Natural killer cell (primary cell): ENCODE measurements around the gene BARHL1. TPM values are rescaled to one million over a fixed set of nuclear protein-coding genes. Genes with fewer than 3 reads are reported as not detected.
A peak's percentile ranks its signal among the peaks of the same experiment; 100 is the strongest.

Source experiments
- ATAC-seq, 3 donors: fragments of 150-1000 bp in 2 of 3; fragments of 200-7000 bp in 1 of 3; cut with Tn5 transposase; 1 replicate in 1 of 3; 2 replicates in 2 of 3; pipeline ENCODE4 v1.10.0; 2021; ENCODE audit warnings: mild to moderate bottlenecking in 2 of 3, moderate library complexity in 2 of 3
- DNase-seq, 2 donors: peaks; one replicate each; pipeline versions ENCODE4 v3.0.0 to v3.0.0-alpha.2; 2013 to 2021; ENCODE audit warnings: mixed read lengths in 1 of 2
- H3K27ac ChIP-seq: one replicate; pipeline ENCODE4 v1.5.1; 2013; ENCODE audit warnings: mild to moderate bottlenecking, low read length
- H3K27me3 ChIP-seq: one replicate; pipeline ENCODE4 v1.6.1; 2013; ENCODE audit warnings: low read length; ENCODE audit not compliant: control insufficient read depth, insufficient read depth
- H3K36me3 ChIP-seq: one replicate; pipeline ENCODE4 v1.6.1; 2013; ENCODE audit warnings: low read length; ENCODE audit not compliant: control insufficient read depth, insufficient read depth
- H3K4me1 ChIP-seq: one replicate; pipeline ENCODE4 v1.6.1; 2013; ENCODE audit warnings: low read length; ENCODE audit not compliant: control insufficient read depth, insufficient read depth
- H3K4me3 ChIP-seq: one replicate; pipeline ENCODE4 v1.5.1; 2013; ENCODE audit warnings: low read length
- H3K9me3 ChIP-seq: one replicate; pipeline ENCODE4 v1.6.1; 2013; ENCODE audit warnings: low read length; ENCODE audit not compliant: control insufficient read depth, insufficient read depth
- H3K27ac Mint-ChIP-seq, 2 donors: one replicate each; pipeline ENCODE4 v1.8.0; 2022; ENCODE audit warnings: mild to moderate bottlenecking in 2 of 2, mixed read lengths in 2 of 2, moderate library complexity in 1 of 2
- H3K27me3 Mint-ChIP-seq, 2 donors: one replicate each; pipeline ENCODE4 v1.8.0; 2022; ENCODE audit warnings: low read depth in 2 of 2, mixed read lengths in 2 of 2
- H3K36me3 Mint-ChIP-seq: one replicate; pipeline ENCODE4 v1.8.0; 2022; ENCODE audit warnings: mixed read lengths
- H3K4me1 Mint-ChIP-seq, 2 donors: one replicate each; pipeline ENCODE4 v1.8.0; 2022; ENCODE audit warnings: mixed read lengths in 2 of 2
- H3K4me3 Mint-ChIP-seq: one replicate; pipeline ENCODE4 v1.8.0; 2022; ENCODE audit warnings: mild to moderate bottlenecking, moderate library complexity, mixed read lengths
- H3K9me3 Mint-ChIP-seq, 2 donors: one replicate each; pipeline ENCODE4 v1.8.0; 2022; ENCODE audit warnings: mixed read lengths in 2 of 2
- CTCF ChIP-seq: fragments of 200-600 bp; IDR thresholded peaks from one replicate; pipeline ENCODE4 v1.8.0; 2022; ENCODE audit warnings: antibody characterized with exemption
- WGBS: methylation state at CpG from one replicate; pipeline ENCODE4 v1.1.7; 2013; ENCODE audit warnings: missing lambda C conversion rate; ENCODE audit not compliant: insufficient coverage; 5-methylcytosine and 5-hydroxymethylcytosine counted together
- intact Hi-C: fragments of 100-400 bp; cut with micrococcal nuclease; formaldehyde crosslinking; loops from one replicate; pipeline ENCODE4 v1.14.2; 2022
- total RNA-seq, 4 donors: library from RNA; stranded (reverse); fragments of 120-200 nt in 1 of 4; gene quantifications; one replicate each; pipeline versions ENCODE4 v1.2.3 to v1.2.4, GENCODE V29; 2013 to 2022

BARHL1 gene
- total RNA-seq, 3 donors from 2014 or later (not counting 1 experiment from before 2014, with no cell fraction given) = not detected

GRCh38 chr9:132571806-132572600 is 10.4 kb upstream of the BARHL1 start:
- no peak for DNase-seq
- no peak for TF ChIP-seq CTCF
- Histone ChIP-seq H3K4me3 (no peak overlapping the region), H3K36me3 (no peaks in the 10 kb centered on the region), H3K4me1 (no peaks in the 10 kb centered on the region), H3K27me3 (peaks cover 23% of the 10 kb centered on the region), H3K9me3 (no peaks in the 10 kb centered on the region), H3K27ac (no peak overlapping the region)
- Mint-ChIP-seq H3K27ac (no peak overlapping the region), H3K9me3 (no peaks in the 10 kb centered on the region), H3K4me1 (peaks cover 0 to 5% of the 10 kb centered on the region in 2 donors), H3K4me3 (no peak overlapping the region), H3K27me3 (peaks cover 35 to 50% of the 10 kb centered on the region in 2 donors), H3K36me3 (no peaks in the 10 kb centered on the region)
- intact Hi-C loops = no loop called here
- no peak for ATAC-seq
- WGBS = 80% methylated on average over 15 of the region's 15 CpGs

GRCh38 chr9:132572921-132573320 is 9.5 kb upstream of the BARHL1 start:
- ATAC-seq (no peak), DNase-seq (no peak)
- Histone ChIP-seq H3K36me3 (no peaks in the 10 kb centered on the region), H3K27me3 (peaks cover 25% of the 10 kb centered on the region), H3K27ac (no peak overlapping the region), H3K9me3 (no peaks in the 10 kb centered on the region), H3K4me3 (no peak overlapping the region), H3K4me1 (no peaks in the 10 kb centered on the region)
- H3K27me3 Mint-ChIP-seq = peaks cover 39 to 59% of the 10 kb centered on the region in 2 donors
- no peaks in the 10 kb centered on the region for H3K36me3 Mint-ChIP-seq
- no peaks in the 10 kb centered on the region for H3K9me3 Mint-ChIP-seq
- WGBS = 65% methylated on average over 8 of the region's 8 CpGs
- intact Hi-C loops = no loop called here
- no peak for TF ChIP-seq CTCF
- no peak overlapping the region for H3K4me3 Mint-ChIP-seq
- peaks cover 0 to 5% of the 10 kb centered on the region in 2 donors for H3K4me1 Mint-ChIP-seq
- H3K27ac Mint-ChIP-seq = no peak overlapping the region

DNA sequence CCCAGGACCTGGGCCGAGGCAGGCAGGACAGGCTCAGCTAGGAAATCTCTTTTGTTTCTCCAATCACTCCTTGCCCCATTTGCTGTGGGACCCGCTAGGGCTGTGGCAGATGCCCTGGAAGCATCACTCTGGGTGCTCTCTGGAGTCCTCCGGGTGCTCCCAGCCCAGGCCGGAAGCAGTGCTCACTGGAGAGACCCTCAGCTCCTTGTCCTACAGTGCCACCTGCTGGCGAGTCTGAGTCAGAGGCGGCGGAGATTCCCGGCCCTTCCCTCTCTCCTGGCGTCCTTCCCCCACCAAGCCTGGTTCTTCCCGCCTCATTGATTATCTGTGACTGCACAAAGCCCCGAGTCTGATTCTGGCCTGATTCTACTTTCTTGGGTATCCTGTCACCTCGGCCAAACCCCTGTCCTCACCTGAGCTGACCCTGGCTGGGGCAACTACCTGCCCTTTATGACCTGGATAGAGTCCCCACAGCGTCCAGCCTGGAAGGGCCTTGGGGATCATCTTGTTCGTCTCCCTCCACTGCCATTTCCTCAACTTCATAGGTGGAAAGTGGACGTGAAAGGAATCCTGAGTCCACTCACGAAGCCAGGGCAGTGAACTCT is 7.3 kb upstream of the BARHL1 start:
- TF ChIP-seq CTCF = peak; percentile 70
- WGBS = 12% methylated on average over 13 of the region's 16 CpGs
- H3K27me3 ChIP-seq = peaks cover 47% of the 10 kb centered on the region
- Mint-ChIP-seq H3K36me3 (no peaks in the 10 kb centered on the region), H3K4me3 (no peak overlapping the region), H3K27ac (no peak overlapping the region), H3K9me3 (no peaks in the 10 kb centered on the region), H3K27me3 (peaks cover 51 to 72% of the 10 kb centered on the region in 2 donors), H3K4me1 (peaks cover 0 to 5% of the 10 kb centered on the region in 2 donors)
- intact Hi-C loops = loop anchor here (1.0 kb wide), 2 partner anchors 40 to 164 kb away; no protein-coding TSS in a partner anchor
- ATAC-seq (peak; percentile 62 to 93 (median 85)), DNase-seq (peak; percentile 49 to 71)
- H3K4me1 ChIP-seq = no peaks in the 10 kb centered on the region
- H3K27ac ChIP-seq = no peak overlapping the region
- H3K4me3 ChIP-seq = no peak overlapping the region
- H3K36me3 ChIP-seq = no peaks in the 10 kb centered on the region
- no peaks in the 10 kb centered on the region for H3K9me3 ChIP-seq
